Mesodermal cell (in vitro differentiated cells): ENCODE data around the gene SMURF1.

ENCODE experiments used
- H3K27ac ChIP-seq: 2 replicates; pipeline ENCODE4 v1.7.0; 2013; ENCODE audit warnings: mild to moderate bottlenecking, low read depth, low read length, moderate library complexity; ENCODE audit not compliant: severe bottlenecking
- H3K36me3 ChIP-seq: 2 replicates; pipeline ENCODE4 v1.7.1; 2013; ENCODE audit warnings: mild to moderate bottlenecking, low read length, moderate library complexity; ENCODE audit not compliant: control insufficient read depth, insufficient read depth
- H3K4me1 ChIP-seq: one replicate; pipeline ENCODE4 v1.7.1; 2013; ENCODE audit warnings: mild to moderate bottlenecking, low read length; ENCODE audit not compliant: insufficient read depth, control insufficient read depth, poor library complexity, severe bottlenecking
- H3K4me3 ChIP-seq: 2 replicates; pipeline ENCODE4 v1.7.0; 2013; ENCODE audit warnings: low read length, control low read depth, mild to moderate bottlenecking; ENCODE audit not compliant: insufficient read depth, poor library complexity, severe bottlenecking; ENCODE audit errors: extremely low read depth
- H3K9me3 ChIP-seq: 2 replicates; pipeline ENCODE4 v1.7.1; 2013; ENCODE audit warnings: mild to moderate bottlenecking, low read length, moderate library complexity; ENCODE audit not compliant: control insufficient read depth
- WGBS, 2 experiments: methylation state at CpG; one replicate each; pipeline ENCODE4 v1.1.5; 2013; ENCODE audit warnings: missing lambda C conversion rate in 2 of 2; ENCODE audit not compliant: insufficient coverage in 2 of 2; 5-methylcytosine and 5-hydroxymethylcytosine counted together

Gene SMURF1

GRCh38 chr7:99141841-99142726 lies 1.8 kb downstream of the SMURF1 start:
- Histone ChIP-seq H3K27ac (peak overlapping the region; percentile 97), H3K4me3 (peak overlapping the region; percentile 76), H3K9me3 (no peaks in the 10 kb centered on the region), H3K36me3 (peaks cover 7% of the 10 kb centered on the region), H3K4me1 (peaks cover 24% of the 10 kb centered on the region)
- WGBS, 2 experiments = 9 to 27% methylated on average over 20 to 25 of the region's 27 CpGs

DNA sequence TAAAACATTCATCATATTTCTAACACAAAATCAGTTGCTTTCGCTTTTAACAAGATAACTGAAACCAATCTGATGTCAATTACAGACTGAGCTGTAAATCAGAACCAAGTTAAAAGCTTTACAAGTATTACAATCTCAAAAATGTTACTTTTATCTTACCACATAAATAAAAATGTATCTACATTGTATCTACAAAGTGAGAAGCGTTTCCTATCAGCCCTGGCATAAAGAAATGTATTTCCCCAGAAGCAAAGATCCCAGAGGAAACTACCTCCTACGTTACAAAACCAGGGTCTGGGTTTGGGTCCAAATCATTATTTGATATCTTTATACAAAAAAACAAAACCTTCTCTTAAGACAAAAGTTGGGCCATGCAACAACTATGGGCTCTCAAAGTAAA lies 2.6 kb downstream of the SMURF1 start:
- no peaks in the 10 kb centered on the region for H3K9me3 ChIP-seq
- peak overlapping the region; percentile 97 for H3K27ac ChIP-seq
- peak overlapping the region; percentile 76 for H3K4me3 ChIP-seq
- 78 to 100% methylated on average over 2 of the region's 3 CpGs for WGBS, 2 experiments
- H3K4me1 ChIP-seq = peaks cover 29% of the 10 kb centered on the region
- H3K36me3 ChIP-seq = peaks cover 10% of the 10 kb centered on the region

DNA sequence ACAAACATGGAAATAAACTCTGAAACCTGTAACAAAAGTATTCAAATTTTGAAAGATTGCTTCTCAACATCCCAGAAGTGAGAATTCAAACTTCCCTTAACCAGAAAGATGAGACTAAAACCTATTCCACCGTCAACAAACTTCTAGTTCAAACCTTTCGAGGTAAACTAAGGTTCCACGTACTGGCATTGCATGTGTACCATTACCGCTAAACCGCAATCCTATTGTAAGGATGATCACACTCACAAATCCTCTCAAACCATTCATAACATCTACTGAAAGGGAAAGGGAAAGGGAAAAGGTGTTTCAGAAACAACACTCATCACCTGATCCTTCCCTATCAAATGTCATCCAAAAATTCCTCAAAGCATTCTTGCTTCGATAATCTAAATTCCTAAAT lies 3.1 kb downstream of the SMURF1 start:
- WGBS, 2 experiments = 83 to 95% methylated on average over 1 to 6 of the region's 6 CpGs
- H3K9me3 ChIP-seq = no peaks in the 10 kb centered on the region
- H3K27ac ChIP-seq = peak overlapping the region; percentile 6
- peaks cover 10% of the 10 kb centered on the region for H3K36me3 ChIP-seq
- H3K4me3 ChIP-seq = peak overlapping the region; percentile 76
- H3K4me1 ChIP-seq = peaks cover 29% of the 10 kb centered on the region

- peaks cover 36% of the 10 kb centered on the region for H3K4me1 ChIP-seq
- H3K9me3 ChIP-seq = no peaks in the 10 kb centered on the region
- no peak overlapping the region for H3K4me3 ChIP-seq
- no peak overlapping the region for H3K27ac ChIP-seq
- H3K36me3 ChIP-seq = peaks cover 10% of the 10 kb centered on the region
These were observed 4.9 kb downstream of the SMURF1 start for GRCh38 chr7:99139036-99139435.

DNA sequence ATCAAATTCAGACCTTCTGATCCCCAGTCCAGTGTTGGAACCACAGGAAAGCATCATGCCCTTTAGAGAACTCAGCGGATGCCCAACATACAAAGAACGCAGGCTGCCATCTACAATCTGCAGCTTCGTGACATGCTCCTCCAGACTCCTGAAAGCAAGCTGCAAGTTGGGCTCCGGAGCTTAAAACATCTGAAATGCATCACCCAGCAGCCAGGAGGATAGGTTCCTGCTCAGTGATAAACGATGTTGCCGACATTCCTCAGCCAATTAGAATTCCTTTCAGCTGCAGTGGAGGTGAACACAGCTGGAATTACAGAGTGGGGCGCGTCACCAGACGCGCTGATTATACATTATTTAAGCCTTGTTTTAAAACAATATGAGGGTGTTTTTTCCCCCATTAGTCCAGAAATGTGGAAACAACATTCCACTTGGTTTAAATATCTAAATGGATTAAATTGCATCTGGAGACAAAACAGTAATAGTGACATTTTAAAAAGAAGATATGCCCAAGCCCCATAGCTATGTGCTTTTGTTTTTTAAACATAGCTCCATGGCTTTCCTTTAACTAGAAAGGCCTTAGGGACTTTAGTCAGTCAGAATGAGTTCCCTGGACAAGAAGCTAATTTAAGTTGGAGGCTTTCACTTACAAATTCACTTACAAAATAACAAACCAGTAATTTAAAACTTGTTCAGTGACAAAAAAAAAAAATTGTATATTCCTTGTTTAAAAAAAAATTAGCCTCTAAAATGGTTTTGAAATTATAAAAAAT lies 6.3 kb downstream of the SMURF1 start:
- Histone ChIP-seq H3K4me3 (no peak overlapping the region), H3K9me3 (no peaks in the 10 kb centered on the region), H3K4me1 (peaks cover 39% of the 10 kb centered on the region), H3K36me3 (peaks cover 10% of the 10 kb centered on the region), H3K27ac (peak overlapping the region; percentile 93)
- 19 to 20% methylated on average over 6 of the region's 10 CpGs for WGBS, 2 experiments

DNA sequence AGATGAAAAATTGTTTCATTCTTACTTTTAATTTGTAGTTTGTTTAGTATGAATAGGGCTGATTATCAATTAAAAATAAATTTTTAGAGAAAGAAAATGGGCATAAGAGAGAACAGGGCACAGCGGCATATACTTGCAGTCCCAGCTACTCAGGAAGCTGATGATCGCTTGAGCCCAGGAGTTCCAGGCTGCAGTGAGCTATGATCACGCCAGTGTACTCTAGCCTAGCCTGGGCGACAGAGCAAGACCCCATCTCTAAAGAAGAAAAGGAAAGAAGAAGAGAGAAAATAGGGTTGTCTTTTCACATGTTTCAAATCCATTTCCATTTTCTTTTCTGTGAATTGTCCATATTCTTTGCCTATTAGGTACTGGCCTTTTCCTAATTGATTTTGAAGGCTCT lies 8.0 kb downstream of the SMURF1 start:
- H3K9me3 ChIP-seq = no peaks in the 10 kb centered on the region
- no peak overlapping the region for H3K27ac ChIP-seq
- H3K4me3 ChIP-seq = no peak overlapping the region
- WGBS, 2 experiments = 98 to 100% methylated on average over 3 to 4 of the region's 4 CpGs
- H3K4me1 ChIP-seq = peaks cover 33% of the 10 kb centered on the region
- H3K36me3 ChIP-seq = peaks cover 4% of the 10 kb centered on the region

- H3K9me3 ChIP-seq = no peaks in the 10 kb centered on the region
- no peak overlapping the region for H3K27ac ChIP-seq
- peaks cover 27% of the 10 kb centered on the region for H3K4me1 ChIP-seq
- H3K4me3 ChIP-seq = no peak overlapping the region
- H3K36me3 ChIP-seq = peaks cover 3% of the 10 kb centered on the region
- 0 to 100% methylated on average over 1 of the region's 9 CpGs for WGBS, 2 experiments
These were observed 9.9 kb downstream of the SMURF1 start for GRCh38 chr7:99133766-99134564.

DNA sequence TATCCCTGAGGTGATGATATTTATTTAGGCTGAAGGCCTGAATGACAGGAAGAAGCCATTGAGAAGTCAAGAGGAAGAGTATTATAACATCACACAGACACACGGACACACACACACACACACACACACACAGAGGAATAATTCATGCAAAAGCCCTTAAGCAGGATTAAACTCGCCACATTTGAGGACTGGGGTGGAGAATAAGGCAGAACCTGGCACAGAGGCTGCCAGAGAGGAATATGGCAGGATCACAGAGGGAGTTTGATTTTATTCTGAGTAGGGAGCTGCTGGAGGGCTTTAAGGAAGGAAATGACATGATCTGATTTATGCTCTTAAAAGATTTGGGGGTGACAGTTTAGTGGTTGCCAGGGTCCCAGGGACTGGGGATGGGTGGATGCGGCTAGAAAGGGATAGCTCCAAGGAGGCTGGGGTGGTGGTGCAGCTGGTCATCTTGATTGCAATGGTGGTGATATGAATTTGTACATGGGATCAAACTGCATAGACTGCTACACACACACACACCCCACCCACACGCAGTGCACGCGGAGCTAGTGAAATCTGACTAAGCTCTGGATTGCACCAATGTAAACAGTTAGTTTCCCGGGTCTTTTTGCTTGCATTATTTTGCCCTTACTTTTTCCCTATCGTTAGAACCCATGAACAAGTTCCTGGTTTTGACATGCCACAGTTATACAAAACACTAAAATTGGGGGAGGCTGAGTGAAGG lies 11.2 kb downstream of the SMURF1 start:
- no peaks in the 10 kb centered on the region for H3K9me3 ChIP-seq
- H3K36me3 ChIP-seq = peaks cover 3% of the 10 kb centered on the region
- no peak overlapping the region for H3K4me3 ChIP-seq
- H3K27ac ChIP-seq = no peak overlapping the region
- peaks cover 21% of the 10 kb centered on the region for H3K4me1 ChIP-seq
- 33 to 89% methylated on average over 1 to 7 of the region's 8 CpGs for WGBS, 2 experiments

DNA sequence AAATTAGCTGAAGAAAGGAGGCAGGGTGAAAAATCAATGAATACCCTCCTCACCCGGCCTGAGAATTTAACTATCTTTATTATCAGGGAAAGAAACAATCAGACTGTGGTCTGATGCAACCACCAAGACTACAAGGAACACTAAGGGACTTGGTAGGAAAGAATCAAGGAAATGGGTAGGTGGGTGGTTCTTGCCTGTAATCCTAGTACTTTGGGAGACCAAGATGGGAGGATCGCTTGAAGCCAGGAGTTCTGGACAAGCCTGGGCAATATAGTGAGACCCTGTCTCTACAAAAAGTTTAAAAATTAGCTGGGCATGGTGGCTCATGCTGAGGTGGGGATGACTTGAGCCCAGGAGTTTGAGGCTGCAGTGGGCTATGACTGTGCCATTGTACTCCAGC lies 12.6 kb downstream of the SMURF1 start:
- peaks cover 13% of the 10 kb centered on the region for H3K4me1 ChIP-seq
- H3K36me3 ChIP-seq = no peaks in the 10 kb centered on the region
- no peak overlapping the region for H3K4me3 ChIP-seq
- WGBS, 2 experiments = 100% methylated on average over 1 of the region's 2 CpGs
- no peak overlapping the region for H3K27ac ChIP-seq
- no peaks in the 10 kb centered on the region for H3K9me3 ChIP-seq

GRCh38 chr7:99129536-99129935 lies 14.4 kb downstream of the SMURF1 start:
- Histone ChIP-seq H3K4me1 (peaks cover 8% of the 10 kb centered on the region), H3K4me3 (no peak overlapping the region), H3K27ac (no peak overlapping the region), H3K9me3 (no peaks in the 10 kb centered on the region), H3K36me3 (peaks cover 4% of the 10 kb centered on the region)
- WGBS, 2 experiments = 100% methylated on average over 2 of the region's 6 CpGs; no CpG with 5 or more reads in 1 of the 2 experiments
